Uterine smooth muscle cell (primary cell): ENCODE results near the gene PLIN1. TPM values are rescaled to one million over a fixed set of nuclear protein-coding genes. Genes with fewer than 3 reads are reported as not detected.

ENCODE experiments used
- total RNA-seq: library from RNA; depleted of rRNA; stranded (reverse); fragments of >200 nt; gene quantifications from 2 replicates; pipeline ENCODE4 v1.2.3, GENCODE V29; 2014

The PLIN1 gene, protein sequence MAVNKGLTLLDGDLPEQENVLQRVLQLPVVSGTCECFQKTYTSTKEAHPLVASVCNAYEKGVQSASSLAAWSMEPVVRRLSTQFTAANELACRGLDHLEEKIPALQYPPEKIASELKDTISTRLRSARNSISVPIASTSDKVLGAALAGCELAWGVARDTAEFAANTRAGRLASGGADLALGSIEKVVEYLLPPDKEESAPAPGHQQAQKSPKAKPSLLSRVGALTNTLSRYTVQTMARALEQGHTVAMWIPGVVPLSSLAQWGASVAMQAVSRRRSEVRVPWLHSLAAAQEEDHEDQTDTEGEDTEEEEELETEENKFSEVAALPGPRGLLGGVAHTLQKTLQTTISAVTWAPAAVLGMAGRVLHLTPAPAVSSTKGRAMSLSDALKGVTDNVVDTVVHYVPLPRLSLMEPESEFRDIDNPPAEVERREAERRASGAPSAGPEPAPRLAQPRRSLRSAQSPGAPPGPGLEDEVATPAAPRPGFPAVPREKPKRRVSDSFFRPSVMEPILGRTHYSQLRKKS
- 0.12 and 0.22 TPM in 2 replicates for total RNA-seq

DNA sequence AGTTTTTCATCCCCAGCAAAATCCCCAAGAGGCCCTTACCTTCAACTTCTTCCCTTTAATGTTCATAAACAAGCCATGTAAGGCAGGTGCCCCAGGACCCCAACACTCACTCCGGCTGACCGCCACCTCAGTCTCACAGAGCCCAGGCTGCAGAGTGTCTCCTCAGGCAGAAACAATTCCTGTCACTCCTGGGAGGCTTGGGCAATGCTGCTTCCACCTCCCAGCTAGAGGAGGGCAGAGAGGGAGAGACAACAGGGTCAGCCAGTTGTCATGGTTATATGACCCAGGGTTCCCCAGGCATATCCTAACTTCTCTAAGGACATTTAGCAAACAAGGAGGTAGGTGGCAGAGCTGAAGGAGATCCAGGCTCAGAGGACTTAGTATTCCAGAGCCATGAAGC, at the start of gene PLIN1:
PLIN1 (minus strand) TSS at position 156 of the 400 bp plus-strand sequence. CDS start 1,878 bp downstream, outside the sequence.

DNA sequence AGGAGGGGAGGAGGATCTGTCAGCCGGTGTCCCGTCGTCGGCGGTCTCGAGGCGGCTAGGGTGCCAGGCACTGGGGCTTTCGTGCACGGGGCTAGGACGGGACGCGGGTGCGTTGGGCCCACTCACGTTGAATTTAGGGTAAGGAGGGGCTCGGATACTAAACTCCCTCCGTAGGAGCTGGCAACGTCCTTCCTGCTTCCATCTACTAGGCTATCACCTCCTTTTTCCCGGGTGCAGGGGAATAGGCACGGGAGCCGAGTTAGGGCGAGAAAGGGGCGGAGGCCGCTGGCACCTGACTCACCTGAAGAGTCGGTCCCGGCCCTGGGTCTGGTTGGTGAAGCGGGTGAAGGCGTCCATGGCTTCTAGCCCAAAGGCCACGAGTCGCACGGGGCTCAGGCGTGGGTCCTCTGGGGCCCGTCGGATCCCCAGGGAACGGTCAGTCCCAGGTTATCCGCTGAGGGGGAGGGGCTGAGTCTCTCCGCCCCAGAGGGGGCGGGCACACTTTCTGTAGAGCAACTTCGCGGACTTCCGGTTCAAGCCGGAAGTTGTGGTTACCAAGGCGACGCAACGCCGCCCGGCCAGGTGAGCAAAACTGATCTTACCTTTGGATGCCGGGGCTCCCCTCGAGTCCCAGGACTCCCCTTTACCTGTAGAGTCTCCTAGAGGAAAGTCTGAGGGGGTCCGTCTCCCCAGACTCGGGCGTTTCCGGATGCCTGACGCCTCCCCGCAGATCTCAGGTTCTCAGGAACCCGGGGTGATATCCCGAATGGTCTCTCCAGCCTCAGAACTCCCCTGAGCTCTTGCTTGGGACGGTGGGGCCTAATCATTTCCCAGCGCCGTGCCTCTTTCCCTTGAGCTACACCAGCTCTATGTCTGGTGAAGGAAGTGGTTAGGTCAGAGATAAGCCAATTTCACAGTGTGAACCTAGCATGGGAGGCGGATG, 11.4 kb upstream of the PLIN1 start, which contains the start of the genes PEX11A and WDR93:
PEX11A (minus strand) TSS at position 479 of the 943 bp plus-strand sequence; CDS start at position 357, 122 bp downstream.
WDR93 (plus strand) TSS at position 536 of the 943 bp plus-strand sequence. CDS start 10,936 bp downstream, outside the sequence.

DNA sequence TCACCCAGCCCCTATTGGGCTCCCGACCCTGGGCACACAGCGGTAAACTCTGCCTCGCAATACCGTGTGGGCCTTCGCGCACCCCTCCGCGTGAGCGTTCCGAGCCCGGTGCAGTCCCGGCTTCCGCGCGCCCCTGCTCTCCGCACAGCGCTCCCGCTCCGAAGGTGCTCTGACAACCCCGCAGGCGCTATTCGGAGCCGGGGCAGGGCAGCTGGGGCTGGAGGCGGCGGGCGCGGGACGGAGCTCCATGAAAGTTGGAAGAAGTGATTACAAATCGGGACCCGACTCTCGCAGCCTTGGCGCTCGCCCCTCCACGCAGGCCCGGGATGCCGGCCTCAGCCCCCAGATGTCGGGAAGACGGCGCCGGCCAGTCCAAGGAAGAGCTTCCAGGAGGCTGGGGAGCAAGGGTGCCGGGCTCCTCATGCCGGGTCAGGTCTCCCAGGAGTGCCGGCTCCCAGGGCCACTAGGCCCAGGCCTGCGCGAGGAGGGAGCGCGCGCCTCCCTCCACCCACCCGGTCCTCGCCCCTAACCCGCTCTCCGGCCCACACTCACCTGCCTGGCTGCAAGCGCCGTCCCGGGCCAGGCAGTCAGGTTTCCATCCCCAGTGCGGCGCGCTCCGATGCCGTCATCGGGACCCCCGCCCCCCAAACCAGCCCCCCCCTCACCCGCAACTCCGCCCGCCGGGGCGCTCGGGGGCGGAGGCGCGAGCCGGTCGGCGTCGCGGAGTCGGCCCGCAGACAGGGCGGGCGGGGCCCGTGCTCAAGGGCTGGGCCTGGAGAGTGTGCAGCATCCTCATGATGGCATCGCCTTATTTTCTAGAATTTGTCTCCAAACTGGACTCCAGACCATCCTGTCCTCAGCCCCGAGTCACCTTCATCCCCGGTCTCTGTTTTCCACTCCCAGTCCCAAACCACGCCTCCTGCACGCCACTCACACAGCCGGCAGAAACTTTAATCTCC, 24.0 kb downstream of the PLIN1 start, which contains the start of gene KIF7:
KIF7 (minus strand) TSS at position 621 of the 959 bp plus-strand sequence. CDS start 2,537 bp downstream, outside the sequence.

Other genes starting within 250 kb of the PLIN1 start
- gene RHCG, start 182.8 kb downstream of the PLIN1 start, total RNA-seq = not detected in 2 replicates
- 3.2 and 8.7 TPM in 2 replicates for gene TICRR, start 103.9 kb downstream of the PLIN1 start, total RNA-seq
- gene KIF7, start 23.9 kb downstream of the PLIN1 start, total RNA-seq = 14.1 and 18.0 TPM in 2 replicates
- gene PEX11A, start 11.4 kb upstream of the PLIN1 start, total RNA-seq = 5.8 and 9.1 TPM in 2 replicates
- gene WDR93, start 11.4 kb upstream of the PLIN1 start, total RNA-seq = under 0.01 TPM in 2 replicates
- 0.44 and 1.1 TPM in 2 replicates for gene MESP1, start 71.9 kb upstream of the PLIN1 start, total RNA-seq
- gene MESP2, start 97.0 kb upstream of the PLIN1 start, total RNA-seq = 0.55 and 0.75 TPM in 2 replicates
- 121 and 123 TPM in 2 replicates for gene ANPEP, start 135.5 kb upstream of the PLIN1 start, total RNA-seq
- gene AP3S2, start 214.6 kb upstream of the PLIN1 start, total RNA-seq = 61.2 and 73.4 TPM in 2 replicates
- gene ARPIN, start 233.6 kb upstream of the PLIN1 start, total RNA-seq = 12.2 and 13.5 TPM in 2 replicates